PC-3 (cell line): ENCODE measurements around the gene SPRR5. TPM values are rescaled to one million over a fixed set of nuclear protein-coding genes. Genes with fewer than 3 reads are reported as not detected.

Source experiments
- ATAC-seq: fragments of 200-7000 bp; cut with Tn5 transposase; 2 replicates; pipeline ENCODE4 v1.9.1; 2020; ENCODE audit warnings: mild to moderate bottlenecking, moderate library complexity
- BruUV-seq: library from RNA; stranded (reverse); fragments of 400-500 nt; replicated peaks from 2 replicates; lab custom pipeline; 2021; lab: Mats Ljungman, UMichigan
- CTCF ChIA-PET: fragments of 300-600 bp; sonication (Branson Sonifier 250); formaldehyde crosslinking; loops from one replicate; lab custom pipeline; 2022; ENCODE audit warnings: antibody characterized with exemption; lab: Charles Lee
- POLR2A ChIA-PET: fragments of 300-600 bp; sonication (Branson Sonifier 250); formaldehyde crosslinking; loops from one replicate; lab custom pipeline; 2022; ENCODE audit warnings: antibody characterized with exemption; ENCODE audit not compliant: unreplicated experiment; lab: Charles Lee
- DNase-seq: peaks from one replicate; pipeline ENCODE4 v3.0.0-alpha.2; 2015
- H2AFZ ChIP-seq: fragments of 300-600 bp; sonication (generic); 2 replicates; pipeline ENCODE4 v1.6.0; 2016; ENCODE audit warnings: antibody characterized with exemption, low read length
- H3F3A ChIP-seq: fragments of 300-600 bp; sonication (generic); one replicate; pipeline ENCODE4 v1.6.0; 2017; ENCODE audit warnings: antibody characterized with exemption, low read length, control low read depth, mild to moderate bottlenecking; ENCODE audit not compliant: unreplicated experiment
- H3K27ac ChIP-seq: fragments of 300-600 bp; sonication (generic); 2 replicates; pipeline ENCODE4 v1.5.1; 2016; ENCODE audit warnings: mild to moderate bottlenecking, low read length
- H3K27me3 ChIP-seq: fragments of 300-600 bp; sonication (generic); 2 replicates; pipeline ENCODE4 v1.6.1; 2016; ENCODE audit warnings: low read length, mixed read lengths
- H3K36me3 ChIP-seq: fragments of 300-600 bp; sonication (generic); 2 replicates; pipeline ENCODE4 v1.6.1; 2016; ENCODE audit warnings: low read depth, mixed run types, low read length, mixed read lengths
- H3K4me1 ChIP-seq: fragments of 300-600 bp; sonication (generic); 2 replicates; pipeline ENCODE4 v1.5.1; 2016; ENCODE audit warnings: low read length; ENCODE audit not compliant: insufficient read depth
- H3K4me2 ChIP-seq: fragments of 300-600 bp; sonication (generic); 2 replicates; pipeline ENCODE4 v1.6.0; 2016; ENCODE audit warnings: low read length
- H3K4me3 ChIP-seq: fragments of 300-600 bp; sonication (generic); 2 replicates; pipeline ENCODE4 v1.5.1; 2016; ENCODE audit warnings: mild to moderate bottlenecking, low read length, mixed read lengths
- H3K79me2 ChIP-seq: fragments of 300-600 bp; sonication (generic); 2 replicates; pipeline ENCODE4 v1.6.1; 2017; ENCODE audit warnings: low read length, mixed read lengths
- H3K9ac ChIP-seq: fragments of 300-600 bp; sonication (generic); 2 replicates; pipeline ENCODE4 v1.6.0; 2016; ENCODE audit warnings: mild to moderate bottlenecking, low read length
- H3K9me2 ChIP-seq: fragments of 300-600 bp; sonication (generic); replicated peaks from 2 replicates; pipeline ENCODE4 v1.6.1; 2016; ENCODE audit warnings: mixed run types, low read length, mixed read lengths
- H3K9me3 ChIP-seq: fragments of 300-600 bp; sonication (generic); 2 replicates; pipeline ENCODE4 v1.6.1; 2016; ENCODE audit warnings: low read length, mixed read lengths
- H4K20me1 ChIP-seq: fragments of 300-600 bp; sonication (generic); 2 replicates; pipeline ENCODE4 v1.6.1; 2016; ENCODE audit warnings: low read length, mixed read lengths
- CTCF ChIP-seq: fragments of 300-600 bp; sonication (generic); conservative IDR thresholded peaks from 2 replicates; pipeline ENCODE4 v1.5.1; 2017; ENCODE audit warnings: antibody characterized with exemption, low read depth, mild to moderate bottlenecking, low read length
- EZH2 ChIP-seq: fragments of 300-600 bp; sonication (generic); IDR thresholded peaks from one replicate; pipeline ENCODE4 v1.6.1; 2017; ENCODE audit warnings: antibody characterized with exemption, mild to moderate bottlenecking, low read length; ENCODE audit not compliant: unreplicated experiment
- EZH2phosphoT487 ChIP-seq: fragments of 300-600 bp; sonication (generic); IDR thresholded peaks from 2 replicates; pipeline ENCODE4 v1.6.1; 2018; ENCODE audit warnings: mild to moderate bottlenecking, antibody characterized with exemption, low read length, borderline replicate concordance
- intact Hi-C: fragments of 100-400 bp; cut with micrococcal nuclease; formaldehyde crosslinking; loops from 2 replicates; pipeline ENCODE4 v1.9.0; 2023
- total RNA-seq: library from RNA; depleted of rRNA; stranded (reverse); fragments of >200 nt; gene quantifications from 2 replicates; pipeline ENCODE4 v1.2.3, GENCODE V29; 2014

SPRR5 gene
- total RNA-seq, 1 experiment from 2014 or later = not detected

GRCh38 chr1:152995842-152996241 lies 48.8 kb downstream of the SPRR5 start:
- Histone ChIP-seq H3K4me2 (no peak overlapping the region), H3F3A (no peaks in the 10 kb centered on the region), H3K79me2 (no peaks in the 10 kb centered on the region), H3K27me3 (peaks cover 55% of the 10 kb centered on the region), H3K36me3 (no peaks in the 10 kb centered on the region), H3K4me3 (no peak overlapping the region), H3K9me3 (no peaks in the 10 kb centered on the region), H3K4me1 (no peaks in the 10 kb centered on the region), H3K9ac (no peak overlapping the region), H3K27ac (no peak overlapping the region), H3K9me2 (no peaks in the 10 kb centered on the region), H4K20me1 (no peaks in the 10 kb centered on the region), H2AFZ (no peak overlapping the region)
- ChIA-PET CTCF (no interaction called here), POLR2A (no interaction called here)
- DNase-seq = no peak
- ATAC-seq = no peak
- intact Hi-C loops = no loop called here
- TF ChIP-seq EZH2 (no peak), EZH2phosphoT487 (no peak), CTCF (no peak)
- BruUV-seq = no TSS peak

- Histone ChIP-seq H3K4me3 (no peak overlapping the region), H3K36me3 (no peaks in the 10 kb centered on the region), H3K4me1 (no peaks in the 10 kb centered on the region), H3K9me2 (no peaks in the 10 kb centered on the region), H3K27ac (no peak overlapping the region), H3K79me2 (no peaks in the 10 kb centered on the region), H3K9ac (no peak overlapping the region), H2AFZ (no peak overlapping the region), H4K20me1 (no peaks in the 10 kb centered on the region), H3K9me3 (no peaks in the 10 kb centered on the region), H3K27me3 (peaks cover 46% of the 10 kb centered on the region), H3K4me2 (no peak overlapping the region), H3F3A (no peaks in the 10 kb centered on the region)
- TF ChIP-seq CTCF (no peak), EZH2 (no peak), EZH2phosphoT487 (no peak)
- ChIA-PET POLR2A (no interaction called here), CTCF (no interaction called here)
- DNase-seq = no peak
- intact Hi-C loops = no loop called here
- ATAC-seq = no peak
- BruUV-seq = no TSS peak
Measured at GRCh38 chr1:152996633-152997400, 49.8 kb downstream of the SPRR5 start.

GRCh38 chr1:152997901-152998300 lies 50.9 kb downstream of the SPRR5 start:
- Histone ChIP-seq H3K9me3 (no peaks in the 10 kb centered on the region), H3K36me3 (no peaks in the 10 kb centered on the region), H3K4me3 (no peak overlapping the region), H3K4me2 (no peak overlapping the region), H3K4me1 (no peaks in the 10 kb centered on the region), H3K27me3 (peaks cover 42% of the 10 kb centered on the region), H3K9ac (no peak overlapping the region), H3K27ac (no peak overlapping the region), H3F3A (no peaks in the 10 kb centered on the region), H3K9me2 (no peaks in the 10 kb centered on the region), H3K79me2 (no peaks in the 10 kb centered on the region), H2AFZ (no peak overlapping the region), H4K20me1 (no peaks in the 10 kb centered on the region)
- POLR2A ChIA-PET = no interaction called here
- BruUV-seq = no TSS peak
- intact Hi-C loops = no loop called here
- CTCF ChIA-PET = no interaction called here
- DNase-seq = no peak
- no peak for ATAC-seq
- TF ChIP-seq EZH2phosphoT487 = no peak
- TF ChIP-seq EZH2 = no peak
- no peak for TF ChIP-seq CTCF
